NCI-H1092 treated with DMSO at 0.1 percent for 48 hours (cell line): ENCODE data around the gene FBXO42.
"Not testable (repeated sequence)": the region's sequence is repeated elsewhere in the genome, so short reads cannot be mapped to it uniquely, and the experiment has no call there.

Source experiments
- DNase-seq: peaks from one replicate; lab custom pipeline; 2025; lab: John Stamatoyannopoulos, UW

FBXO42 gene

GRCh38 chr1:16260814-16261213 is 91.5 kb downstream of the FBXO42 start:
- no peak for DNase-seq

- DNase-seq = no peak
Observed at GRCh38 chr1:16258591-16259135, 93.6 kb downstream of the FBXO42 start.

DNA sequence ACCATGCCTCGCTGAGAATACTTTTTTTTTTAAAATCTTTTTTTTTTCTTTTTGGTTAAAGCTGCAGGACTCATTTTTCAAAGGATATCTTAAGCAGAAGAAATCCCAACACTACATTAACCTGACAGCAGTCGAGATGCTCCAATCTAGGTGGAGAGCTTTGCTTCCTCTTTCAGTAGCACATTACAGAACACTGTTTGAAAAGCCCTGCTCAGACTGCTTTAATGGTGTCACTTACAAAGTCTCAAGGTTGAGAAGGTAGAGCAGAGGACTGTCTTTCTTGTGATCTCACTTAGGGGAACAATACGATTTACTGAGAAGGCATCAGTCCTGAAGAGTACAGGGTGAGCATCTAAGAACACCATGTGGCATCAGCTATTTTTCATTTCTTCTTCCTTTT is 94.3 kb downstream of the FBXO42 start:
- DNase-seq = no peak

DNA sequence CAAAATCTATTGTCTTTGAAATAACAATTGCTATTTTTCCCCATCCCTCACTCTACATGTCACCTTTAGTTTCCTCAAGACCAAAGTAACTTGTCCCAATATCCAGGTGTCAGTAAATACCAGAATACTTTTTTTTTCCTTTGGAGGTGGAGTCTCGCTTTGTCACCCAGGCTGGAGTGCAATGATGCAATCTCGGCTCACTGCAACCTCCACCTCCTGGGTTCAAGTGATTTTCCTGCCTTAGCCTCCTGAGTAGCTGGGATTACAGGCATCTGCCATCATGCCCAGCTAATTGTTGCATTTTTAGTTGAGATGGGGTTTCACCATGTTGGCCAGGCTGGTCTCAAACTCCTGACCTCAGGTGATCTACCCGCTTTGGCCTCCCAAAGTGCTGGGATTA is 94.7 kb downstream of the FBXO42 start:
- not testable (repeated sequence) for DNase-seq

- no peak for DNase-seq
Observed at GRCh38 chr1:16256478-16256877, 95.8 kb downstream of the FBXO42 start.

- no peak for DNase-seq
Observed at GRCh38 chr1:16254263-16254928, 97.9 kb downstream of the FBXO42 start.

- DNase-seq = no peak
Observed at GRCh38 chr1:16253332-16253922, 98.9 kb downstream of the FBXO42 start.

DNA sequence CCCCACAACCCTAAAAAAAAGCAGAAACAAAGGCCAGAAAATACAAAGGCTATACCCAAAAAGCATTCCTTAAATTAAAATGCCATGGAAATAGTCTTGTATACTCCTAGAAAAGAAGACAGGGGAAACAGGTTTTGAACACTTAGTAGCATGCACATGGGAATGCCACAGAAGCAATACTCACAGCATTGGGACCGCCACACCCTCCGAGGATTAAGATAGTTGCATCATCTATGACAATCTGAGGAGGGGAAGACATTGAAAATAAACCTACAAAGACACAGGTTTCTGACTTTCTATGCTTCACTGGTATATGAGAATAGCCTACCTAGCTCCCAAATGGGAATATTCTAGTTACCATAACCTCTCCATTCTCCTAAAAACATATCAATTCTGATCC is 99.4 kb downstream of the FBXO42 start:
- DNase-seq = no peak

DNA sequence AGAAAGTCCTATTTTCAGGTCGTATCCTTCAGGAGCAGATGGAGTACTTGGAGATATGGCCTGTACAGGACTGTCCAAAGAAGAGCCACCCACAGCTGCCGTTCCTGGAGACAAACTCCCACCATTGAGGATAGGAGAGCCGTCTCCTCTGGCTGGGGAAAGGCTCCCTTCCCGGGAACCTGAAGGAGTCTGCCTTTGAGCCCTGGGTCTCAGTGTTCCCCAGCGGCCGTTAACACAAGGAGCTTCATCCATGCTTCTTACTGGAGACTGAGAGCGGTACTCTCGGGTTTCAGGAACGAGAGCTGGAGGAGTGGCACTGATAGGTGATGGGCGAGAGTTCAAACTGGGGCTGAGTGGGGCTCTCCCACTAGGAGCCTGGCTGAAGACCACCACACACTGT is 100.9 kb downstream of the FBXO42 start:
- DNase-seq = no peak

DNA sequence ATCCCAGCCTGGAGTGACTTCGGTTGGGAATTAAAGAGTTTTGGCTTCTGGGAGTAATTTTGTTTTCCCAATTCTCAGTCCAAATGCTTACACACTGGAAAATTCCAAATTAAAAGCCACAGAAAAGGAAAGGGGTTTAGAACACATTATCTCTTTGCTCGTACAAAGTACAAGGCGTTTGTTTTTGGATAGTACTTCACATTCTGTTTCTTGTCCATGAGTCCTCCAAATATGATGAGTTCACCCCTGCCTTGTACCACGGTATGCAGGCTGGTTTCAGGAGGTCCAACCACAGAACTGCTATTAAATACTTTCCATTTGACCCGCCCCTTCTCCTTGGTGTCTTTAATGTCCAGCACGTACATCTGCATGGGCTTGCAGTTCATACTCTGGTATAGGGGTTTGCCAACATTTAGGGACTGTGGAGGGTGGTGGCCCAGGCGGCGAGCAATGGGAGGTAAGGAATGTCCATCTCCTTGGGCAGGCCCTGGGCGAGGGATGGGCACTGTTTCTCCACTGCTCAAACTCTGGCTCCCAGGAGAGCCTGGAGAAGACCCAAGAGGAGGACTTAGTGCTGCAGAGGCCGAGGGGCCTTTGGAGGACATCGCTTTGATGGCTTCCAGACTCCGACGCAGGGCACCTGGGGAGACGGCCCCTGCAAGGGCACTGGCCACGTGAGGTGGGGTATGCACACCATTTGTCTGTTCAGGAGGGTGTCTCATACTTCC is 101.6 kb downstream of the FBXO42 start:
- DNase-seq = no peak

DNA sequence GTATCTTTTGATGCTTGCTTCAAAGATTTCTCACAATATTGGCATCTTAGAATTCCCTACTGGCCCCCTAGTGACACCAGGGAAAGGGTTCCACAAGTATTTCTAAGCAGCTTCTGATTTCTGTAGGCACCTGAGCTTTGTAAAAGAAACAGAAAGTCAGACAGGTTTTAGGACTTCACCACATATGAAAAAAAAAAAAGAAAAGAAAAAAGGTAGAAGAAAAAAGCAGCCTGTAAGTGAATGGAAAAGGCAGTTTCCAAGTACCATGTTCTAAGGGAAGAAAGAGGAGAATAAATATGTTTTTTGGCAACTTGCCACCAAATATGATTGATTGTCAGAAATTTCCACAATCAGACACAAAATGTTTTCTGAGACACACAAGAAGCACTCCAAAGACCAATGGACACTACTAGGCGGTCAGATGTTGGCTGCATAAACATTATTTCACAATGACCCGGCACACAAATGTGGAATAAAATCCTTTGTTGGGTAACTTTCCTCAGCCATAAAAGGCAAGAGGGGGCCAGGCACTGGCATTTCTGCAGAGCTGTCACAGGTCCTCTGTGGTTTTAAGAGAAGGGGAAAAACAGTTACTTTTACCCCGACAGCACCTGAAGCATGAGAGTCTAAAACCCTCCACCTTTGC is 102.6 kb downstream of the FBXO42 start:
- peak; percentile 65 for DNase-seq

DNA sequence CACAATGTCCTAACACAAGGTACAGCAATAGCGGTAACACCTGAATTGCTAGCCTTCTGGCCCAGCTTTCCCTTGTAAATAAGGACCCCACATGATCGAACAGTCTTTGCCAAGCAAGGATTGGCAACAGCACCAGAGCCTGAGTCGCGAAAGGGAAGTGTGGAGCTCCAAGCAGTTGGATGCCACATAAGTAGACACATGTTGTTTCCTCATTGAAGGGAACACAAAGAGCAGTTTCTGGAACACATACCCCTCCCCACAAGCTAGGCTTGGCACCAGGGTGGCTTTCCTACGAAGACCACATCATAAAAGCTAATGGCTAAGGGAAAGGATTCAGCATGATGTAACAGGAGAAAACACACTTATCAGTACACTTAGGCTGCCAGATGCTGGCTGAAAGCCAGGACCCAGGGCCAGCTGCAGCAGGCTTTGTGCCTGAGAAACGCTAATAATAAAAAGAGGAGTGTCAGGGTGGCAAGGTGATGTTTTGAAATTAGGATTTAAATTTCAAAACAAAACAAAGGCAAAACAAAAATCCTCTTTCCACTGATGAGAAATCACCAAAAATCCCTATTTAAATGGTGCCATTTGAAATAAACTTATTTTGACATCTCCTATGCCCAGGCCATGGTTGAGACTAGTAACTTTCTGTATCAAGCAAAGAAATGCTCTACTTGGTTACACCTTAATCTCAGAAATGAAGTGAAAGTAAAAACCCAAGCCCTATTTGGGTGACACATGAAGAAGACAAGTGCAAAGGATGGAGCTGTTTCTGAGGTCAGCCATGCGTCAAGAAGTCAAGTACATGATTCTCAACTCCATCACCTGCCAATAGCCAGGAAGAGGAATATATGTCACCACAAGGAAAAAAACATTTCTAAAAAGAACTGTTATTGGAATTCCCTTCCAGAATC is 103.4 kb downstream of the FBXO42 start:
- peak; percentile 100 for DNase-seq

DNA sequence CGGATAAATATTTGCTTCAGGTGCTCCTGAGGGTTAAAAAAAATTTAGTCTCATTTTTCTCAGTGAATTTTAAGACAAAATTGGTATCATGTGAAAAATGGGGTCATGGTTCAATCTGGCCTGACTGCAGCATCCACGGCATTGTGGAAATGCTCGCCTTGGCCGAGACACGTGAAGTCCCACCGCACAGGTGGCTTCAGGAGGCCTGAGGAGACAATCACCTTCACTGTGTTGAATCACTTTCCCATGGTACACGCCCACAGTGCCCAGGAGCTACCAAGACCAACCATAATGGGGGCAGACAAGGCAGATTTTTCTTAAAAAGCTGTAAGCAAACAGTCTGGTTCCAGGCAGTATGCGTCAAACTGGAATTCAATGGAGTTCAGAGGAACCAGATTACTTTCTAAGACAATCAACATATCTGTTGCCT is 104.3 kb downstream of the FBXO42 start:
- DNase-seq = no peak

GRCh38 chr1:16247441-16247840 is 104.8 kb downstream of the FBXO42 start:
- DNase-seq = no peak

- no peak for DNase-seq
Observed at GRCh38 chr1:16246961-16247360, 105.3 kb downstream of the FBXO42 start.

DNA sequence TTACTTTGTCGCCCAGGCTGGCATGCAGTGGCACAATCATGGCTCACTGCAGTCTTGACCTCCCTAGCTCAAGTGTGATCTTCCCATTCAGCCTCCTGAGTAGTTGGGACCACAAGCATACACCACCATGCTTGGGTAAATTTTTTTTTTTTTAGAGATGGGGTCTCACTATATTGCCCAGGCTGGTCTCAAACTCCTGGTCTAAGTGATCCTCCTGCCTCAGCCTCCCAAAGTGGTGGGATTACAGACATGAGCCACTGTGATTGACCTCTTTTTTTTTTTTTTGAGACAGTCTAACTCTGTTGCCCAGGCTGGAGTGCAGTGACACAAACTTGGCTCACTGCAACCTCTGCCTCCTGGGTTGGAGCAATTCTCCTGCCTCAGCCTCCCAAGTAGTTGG is 106.0 kb downstream of the FBXO42 start:
- not testable (repeated sequence) for DNase-seq

DNA sequence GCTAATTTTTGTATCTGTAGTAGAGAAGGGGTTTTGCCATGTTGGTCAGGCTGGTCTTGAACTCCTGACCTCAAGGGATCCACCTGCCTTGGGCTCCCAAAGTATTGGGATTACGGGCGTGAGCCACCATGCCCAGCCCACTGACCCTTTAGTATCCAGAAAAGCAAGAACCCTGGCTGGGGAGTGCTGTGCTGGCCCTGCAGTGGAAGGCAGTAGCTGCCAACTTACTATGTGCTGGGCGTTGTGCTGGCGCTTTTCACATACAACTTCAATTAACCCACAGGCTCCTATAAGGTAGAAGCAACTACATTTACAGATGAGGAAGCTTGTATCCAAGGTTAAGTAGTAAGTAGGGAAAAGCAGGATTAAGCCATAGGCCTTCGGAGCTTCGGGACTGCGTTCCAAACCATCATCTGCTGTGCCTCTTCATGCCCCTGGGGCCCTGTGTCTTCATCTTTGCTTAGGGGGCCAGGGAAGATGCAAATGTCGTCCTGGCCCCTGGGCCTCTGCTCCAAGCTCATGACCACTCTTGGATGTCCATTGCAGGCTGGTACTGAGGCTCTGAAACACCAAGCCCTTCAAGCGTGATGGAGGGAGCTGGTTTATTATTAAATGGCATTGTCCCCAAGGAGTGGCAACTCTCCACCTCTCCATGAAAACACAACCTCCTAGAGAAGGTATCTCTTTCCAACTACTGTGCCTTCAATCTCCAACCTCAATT is 106.6 kb downstream of the FBXO42 start:
- DNase-seq = no peak

- DNase-seq = no peak
Observed at GRCh38 chr1:16244650-16245285, 107.5 kb downstream of the FBXO42 start.

DNA sequence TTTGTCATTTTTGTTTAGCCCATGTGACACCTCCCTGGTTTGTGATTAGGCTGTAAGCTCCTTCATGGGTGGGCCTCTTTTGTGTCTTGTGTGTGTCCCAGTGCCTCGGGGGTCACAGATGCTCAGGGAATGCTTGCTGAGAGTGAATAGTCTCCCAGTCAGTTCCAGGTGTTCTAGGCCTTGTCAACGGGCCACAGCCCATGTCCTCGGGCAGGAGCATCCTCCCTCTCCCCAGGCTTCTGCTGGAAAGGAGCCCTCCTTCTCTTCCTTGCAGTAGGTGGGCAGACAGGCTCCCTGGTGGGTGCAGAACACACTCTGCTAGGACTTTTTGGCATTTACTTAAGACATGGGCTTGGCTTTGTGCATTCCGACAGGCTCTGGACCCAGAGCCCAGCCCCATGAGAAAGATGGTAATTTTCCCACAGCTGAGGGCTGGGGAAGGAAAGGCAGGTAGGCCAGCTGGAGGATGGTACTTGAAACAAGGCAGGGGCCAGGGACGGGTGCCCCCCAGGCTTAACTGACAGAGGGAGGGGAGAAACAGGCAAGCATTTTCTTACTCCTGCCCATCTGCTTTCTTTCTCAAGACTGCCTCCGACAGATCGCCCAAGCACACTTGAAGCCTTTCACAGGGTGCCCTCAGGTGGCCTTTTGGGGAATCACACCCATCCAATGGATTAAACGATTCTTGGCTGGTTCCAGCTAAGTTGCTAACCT is 108.2 kb downstream of the FBXO42 start:
- peak; percentile 73 for DNase-seq

DNA sequence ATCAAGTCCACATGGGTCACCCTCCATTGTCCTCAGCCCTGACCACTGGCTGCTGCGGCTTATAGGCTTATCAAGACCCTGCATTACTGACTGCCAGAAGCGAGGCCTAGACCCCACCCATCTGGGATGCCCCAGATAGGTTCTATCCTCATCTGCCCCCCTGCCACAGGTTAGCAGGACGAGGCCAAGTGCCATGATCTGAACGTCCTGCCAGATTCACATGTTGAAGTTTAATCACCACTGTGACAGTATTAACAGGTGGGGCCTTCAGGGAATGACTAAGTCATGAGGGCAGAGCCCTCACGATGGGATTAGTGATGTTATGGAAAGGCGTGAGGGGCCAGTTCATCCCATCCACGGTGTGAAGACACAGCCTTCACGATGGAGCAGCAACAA is 109.1 kb downstream of the FBXO42 start:
- DNase-seq = no peak
